NCI-H1436 treated with DMSO at 0.1 percent for 48 hours (cell line): Measurements from ENCODE around the gene ATP6V1F.

ENCODE experiments used
- DNase-seq: peaks from one replicate; lab custom pipeline; 2025; lab: John Stamatoyannopoulos, UW

ATP6V1F gene

DNA sequence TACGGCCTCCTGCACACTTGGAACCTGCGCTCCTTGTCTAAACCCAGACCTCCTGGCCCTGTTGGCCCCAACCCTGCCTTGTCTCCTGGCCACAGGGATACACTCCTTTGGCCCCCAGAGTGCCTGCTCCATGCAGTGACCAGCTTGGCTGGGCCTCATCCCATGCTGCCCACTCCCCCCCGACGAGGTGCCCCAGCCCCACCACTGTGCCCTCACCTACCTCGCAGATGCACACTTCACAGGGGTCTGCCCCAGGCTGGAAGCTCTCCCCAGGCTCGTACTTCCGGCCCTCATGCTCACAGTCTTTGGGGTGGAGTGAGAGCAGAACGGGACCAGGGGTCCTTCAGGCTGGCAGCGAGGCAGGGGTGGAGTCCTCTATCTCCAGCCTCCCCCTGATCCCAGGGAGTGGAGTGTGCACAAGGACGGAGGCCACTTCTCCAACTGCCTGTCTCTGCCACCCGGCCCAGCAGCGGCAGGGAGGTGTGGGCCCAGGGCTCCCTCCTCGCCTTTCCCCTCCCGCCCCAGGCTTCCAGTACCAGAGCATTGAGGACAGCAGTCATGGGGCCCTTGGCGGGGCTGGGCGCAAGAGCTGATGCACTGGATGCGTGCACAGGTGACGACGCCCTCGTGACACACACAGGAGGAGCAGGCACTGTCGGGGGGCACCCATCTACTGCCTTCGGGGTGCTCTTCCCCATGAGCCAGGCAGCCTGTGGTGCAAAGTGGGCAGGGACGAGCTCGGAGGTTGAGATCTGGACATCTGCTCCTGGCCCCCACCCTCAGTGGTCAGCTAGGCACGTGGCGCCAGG lies 22.1 kb downstream of the ATP6V1F start:
- DNase-seq, result no peak

DNA sequence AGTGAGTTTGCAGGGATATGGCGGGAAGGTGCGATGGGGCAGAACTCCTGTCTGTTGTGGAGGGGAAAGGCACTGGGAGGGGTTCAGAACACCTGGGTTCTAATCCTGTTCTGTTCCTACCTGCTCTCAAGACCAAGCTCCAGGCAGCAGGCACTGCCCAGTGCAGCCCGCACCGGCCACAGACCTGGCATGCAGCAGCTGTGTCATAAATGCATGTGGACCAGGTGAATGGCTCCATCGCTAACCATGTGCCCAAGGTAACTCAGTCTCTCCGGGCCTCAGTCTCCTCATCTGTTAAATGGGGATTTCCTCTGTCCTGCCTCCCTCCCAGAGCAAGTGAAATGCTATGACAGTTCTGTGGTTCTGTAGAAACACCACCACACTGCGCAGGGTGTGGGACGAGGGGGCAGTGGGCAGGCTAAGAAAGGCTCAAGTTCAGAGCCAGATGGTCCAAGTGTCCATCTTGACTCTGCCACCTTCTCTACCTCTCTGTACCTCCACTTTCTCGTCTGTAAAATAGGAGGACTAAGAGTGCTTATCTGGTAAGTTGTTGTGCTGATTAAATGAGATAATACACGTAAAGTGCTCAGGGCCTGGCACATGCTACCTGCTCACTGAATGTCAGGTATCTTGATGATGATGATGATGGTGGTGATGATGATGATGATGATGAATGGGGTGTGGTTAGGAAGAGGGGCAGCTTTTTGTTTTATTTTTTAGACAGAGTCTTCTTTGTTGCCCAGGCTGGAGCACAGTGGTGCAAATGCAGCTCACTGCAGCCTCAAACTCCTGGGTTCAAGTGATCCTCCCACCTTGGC lies 22.9 kb downstream of the ATP6V1F start:
- no peak for DNase-seq

GRCh38 chr7:128886391-128887168 lies 23.9 kb downstream of the ATP6V1F start:
- DNase-seq, result no peak

- DNase-seq, result no peak
These were observed 24.7 kb downstream of the ATP6V1F start for GRCh38 chr7:128887169-128888038.

DNA sequence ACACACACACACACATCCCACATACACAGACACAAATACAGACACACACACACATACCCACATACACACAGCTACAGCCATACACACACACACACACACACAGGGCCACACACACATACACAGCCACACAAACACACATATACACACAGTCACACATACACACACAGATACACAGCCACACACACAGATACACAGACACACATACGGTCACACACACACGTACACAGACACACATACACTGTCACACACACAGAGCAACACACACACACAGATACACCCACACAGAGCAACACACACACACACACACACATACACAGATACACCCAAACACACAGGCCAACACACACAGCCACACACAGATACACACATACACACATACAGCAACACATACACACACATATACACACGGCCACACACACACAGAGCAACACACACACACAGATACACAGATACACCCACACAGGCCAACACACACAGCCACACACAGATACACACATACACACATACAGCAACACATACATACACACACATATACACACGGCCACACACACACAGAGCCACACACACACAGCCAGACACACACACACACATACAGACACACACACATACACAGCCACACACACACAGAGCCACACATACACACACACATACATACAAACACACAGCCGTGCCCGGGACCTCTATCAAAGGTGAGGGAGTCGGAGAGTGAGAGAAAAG lies 25.5 kb downstream of the ATP6V1F start:
- DNase-seq, result no peak

- no peak for DNase-seq
These were observed 26.1 kb downstream of the ATP6V1F start for GRCh38 chr7:128888756-128889095.

GRCh38 chr7:128889121-128889520 lies 26.5 kb downstream of the ATP6V1F start:
- no peak for DNase-seq

GRCh38 chr7:128890306-128891109 lies 27.9 kb downstream of the ATP6V1F start:
- DNase-seq, result no peak

DNA sequence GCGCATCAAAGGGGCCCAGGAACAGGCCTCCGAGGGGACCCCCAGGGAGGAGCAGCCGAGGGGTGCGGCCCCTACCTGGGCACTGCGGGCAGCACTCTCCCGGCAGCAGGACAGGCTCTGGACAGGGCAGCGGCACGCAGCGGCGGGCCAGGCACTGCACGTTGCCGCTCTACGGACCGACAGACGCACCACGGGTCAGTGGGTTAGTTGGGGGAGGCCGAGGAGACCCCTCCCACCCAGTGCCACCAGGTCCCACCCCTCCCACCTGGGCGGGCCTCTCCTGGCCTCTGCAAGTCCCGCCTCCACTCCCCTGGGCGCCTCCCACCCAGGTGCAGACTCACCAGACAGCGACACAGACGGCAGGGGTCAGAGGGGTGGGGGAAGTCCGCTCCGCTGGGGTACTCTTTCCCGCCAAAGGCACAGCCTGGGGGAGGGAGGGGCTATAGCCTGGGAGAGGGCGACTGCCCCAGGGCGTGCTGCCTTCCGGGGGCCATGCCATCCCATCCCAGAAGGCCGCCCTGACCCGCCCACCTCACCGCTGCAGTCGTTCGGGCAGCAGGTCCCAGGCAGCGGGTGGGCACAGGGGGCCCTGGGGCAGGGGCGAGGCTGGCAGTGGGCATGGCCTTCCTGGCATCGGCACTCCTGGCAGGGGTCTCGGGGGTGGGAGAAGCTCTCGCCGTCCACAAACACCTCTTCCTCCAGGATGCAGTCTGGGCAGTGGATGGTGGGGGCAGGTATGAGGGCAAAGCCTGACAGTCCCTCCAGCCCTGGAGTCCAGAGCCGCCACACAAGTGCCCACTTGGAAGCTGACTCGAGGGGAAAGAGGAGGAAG lies 28.7 kb downstream of the ATP6V1F start:
- no peak for DNase-seq

DNA sequence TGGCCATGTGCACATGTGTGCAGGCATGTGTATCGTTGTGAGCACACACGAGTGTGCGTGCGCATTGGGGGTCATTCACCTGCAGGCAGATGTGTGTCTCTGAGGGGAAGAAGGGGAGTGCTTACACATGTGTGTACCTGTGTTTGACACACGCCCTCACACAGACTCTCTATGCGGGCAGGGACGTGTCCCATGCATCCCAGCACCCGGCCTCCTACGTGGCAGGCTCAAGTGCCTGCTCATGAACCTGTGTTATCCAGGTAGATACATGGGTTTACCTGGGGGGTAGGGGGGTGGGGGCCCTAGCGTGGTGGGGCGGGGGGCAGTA lies 29.2 kb downstream of the ATP6V1F start:
- DNase-seq, result no peak

GRCh38 chr7:128892521-128893250 lies 30.0 kb downstream of the ATP6V1F start:
- DNase-seq, result no peak

DNA sequence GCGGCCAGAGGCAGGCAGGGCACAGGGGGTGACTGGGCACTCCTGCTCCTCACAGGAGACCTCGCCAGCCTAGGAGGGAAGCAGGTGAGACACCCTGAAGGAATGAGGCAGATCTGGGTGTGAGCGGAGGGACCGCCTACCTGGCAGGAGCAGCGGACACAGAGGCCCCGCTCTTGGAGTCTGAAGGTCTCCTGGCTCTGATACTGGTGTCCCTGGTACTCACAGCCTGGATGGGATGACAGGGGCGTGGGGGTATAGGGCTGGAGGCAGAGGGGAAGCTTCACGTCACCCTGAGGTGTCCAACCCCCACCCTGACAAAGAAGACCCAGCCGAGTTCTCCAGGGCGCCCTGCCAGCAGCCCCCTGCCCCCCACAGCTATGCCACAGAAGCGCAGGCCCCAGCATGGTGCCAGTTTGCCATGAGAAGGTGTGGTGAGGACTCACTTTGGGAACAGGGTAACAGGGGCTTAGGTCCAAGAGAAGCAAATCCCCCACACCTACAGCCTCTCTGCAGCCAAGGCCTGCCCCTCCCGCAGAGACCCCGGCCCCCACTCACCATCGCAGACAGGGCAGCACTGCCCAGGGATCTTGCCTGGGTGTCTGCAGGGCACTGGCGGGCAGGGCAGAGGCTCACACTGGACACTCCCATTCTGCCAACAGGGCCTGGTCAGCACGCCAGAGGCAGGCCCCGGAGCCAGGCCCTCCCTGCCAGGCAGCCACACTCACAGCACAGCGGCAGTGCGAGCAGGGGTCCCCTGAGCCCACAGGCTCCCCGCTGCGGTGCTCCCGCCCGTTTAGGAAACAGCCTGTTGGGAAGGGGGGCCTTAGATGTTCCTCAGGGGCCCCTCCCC lies 30.8 kb downstream of the ATP6V1F start:
- DNase-seq, result no peak

GRCh38 chr7:128894101-128894440 lies 31.4 kb downstream of the ATP6V1F start:
- DNase-seq, result no peak

- DNase-seq, result no peak
These were observed 32.7 kb downstream of the ATP6V1F start for GRCh38 chr7:128895320-128895719.

- no peak for DNase-seq
These were observed 36.7 kb downstream of the ATP6V1F start for GRCh38 chr7:128899392-128899791.

DNA sequence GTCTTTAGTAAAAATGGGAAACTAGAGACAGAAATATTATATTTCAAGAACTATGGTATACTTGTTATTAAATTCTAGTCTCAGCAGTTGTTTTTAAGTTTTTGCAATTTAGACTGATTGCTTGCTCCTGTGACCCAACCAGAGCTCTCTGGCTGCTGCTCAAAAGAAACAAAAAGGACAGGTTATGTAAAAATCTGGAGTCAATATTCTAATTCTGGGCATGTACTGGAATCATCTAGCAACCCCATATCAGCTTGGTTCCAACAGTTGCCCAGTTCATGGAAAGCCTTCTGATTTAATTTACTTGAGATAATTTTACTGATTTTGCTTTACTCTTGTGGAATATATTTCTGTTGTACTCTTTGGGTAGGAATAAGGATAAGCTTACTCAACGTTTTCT lies 37.6 kb downstream of the ATP6V1F start:
- no peak for DNase-seq

DNA sequence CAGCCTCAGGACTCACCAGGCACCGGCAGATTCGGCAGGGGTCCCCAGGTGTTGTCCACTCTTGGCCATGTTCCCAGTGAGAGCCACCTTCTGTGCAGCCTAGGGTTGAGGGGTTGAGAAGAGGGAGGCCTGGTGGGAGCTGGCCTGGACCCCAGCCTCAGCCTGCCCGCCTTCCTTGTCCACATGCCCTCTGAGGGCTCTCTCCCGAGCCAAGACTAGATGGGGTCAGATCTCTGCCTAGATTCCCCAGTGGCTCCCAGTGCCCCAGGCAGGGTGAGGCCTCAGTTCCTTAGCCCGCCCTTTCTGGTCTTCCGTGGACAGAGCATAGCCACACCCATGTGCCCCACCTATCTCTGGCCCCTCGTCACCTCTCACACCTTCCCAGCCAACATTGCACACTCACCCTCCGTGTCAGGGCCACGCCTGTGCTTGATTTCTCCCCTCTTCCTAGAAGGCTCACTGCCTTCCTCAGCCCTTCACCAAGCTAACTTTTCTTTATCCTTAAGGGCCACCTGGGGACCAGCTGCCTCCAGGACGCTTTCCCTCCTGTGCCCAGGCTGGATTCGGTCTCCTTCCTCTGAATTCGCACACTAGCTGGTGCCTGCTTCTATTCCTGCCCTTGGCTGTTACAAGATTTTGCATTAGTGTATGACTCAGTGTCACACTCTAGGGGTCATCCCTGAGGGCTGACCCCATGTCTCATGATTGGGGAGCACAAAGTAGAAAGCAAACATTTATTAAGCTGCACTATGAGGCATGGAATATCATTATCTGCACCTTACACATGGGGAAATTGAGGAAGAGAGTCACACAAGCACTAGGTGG lies 40.3 kb downstream of the ATP6V1F start:
- no peak for DNase-seq
